ENCODE measurements around the gene GLI3.

GLI3 gene

DNA sequence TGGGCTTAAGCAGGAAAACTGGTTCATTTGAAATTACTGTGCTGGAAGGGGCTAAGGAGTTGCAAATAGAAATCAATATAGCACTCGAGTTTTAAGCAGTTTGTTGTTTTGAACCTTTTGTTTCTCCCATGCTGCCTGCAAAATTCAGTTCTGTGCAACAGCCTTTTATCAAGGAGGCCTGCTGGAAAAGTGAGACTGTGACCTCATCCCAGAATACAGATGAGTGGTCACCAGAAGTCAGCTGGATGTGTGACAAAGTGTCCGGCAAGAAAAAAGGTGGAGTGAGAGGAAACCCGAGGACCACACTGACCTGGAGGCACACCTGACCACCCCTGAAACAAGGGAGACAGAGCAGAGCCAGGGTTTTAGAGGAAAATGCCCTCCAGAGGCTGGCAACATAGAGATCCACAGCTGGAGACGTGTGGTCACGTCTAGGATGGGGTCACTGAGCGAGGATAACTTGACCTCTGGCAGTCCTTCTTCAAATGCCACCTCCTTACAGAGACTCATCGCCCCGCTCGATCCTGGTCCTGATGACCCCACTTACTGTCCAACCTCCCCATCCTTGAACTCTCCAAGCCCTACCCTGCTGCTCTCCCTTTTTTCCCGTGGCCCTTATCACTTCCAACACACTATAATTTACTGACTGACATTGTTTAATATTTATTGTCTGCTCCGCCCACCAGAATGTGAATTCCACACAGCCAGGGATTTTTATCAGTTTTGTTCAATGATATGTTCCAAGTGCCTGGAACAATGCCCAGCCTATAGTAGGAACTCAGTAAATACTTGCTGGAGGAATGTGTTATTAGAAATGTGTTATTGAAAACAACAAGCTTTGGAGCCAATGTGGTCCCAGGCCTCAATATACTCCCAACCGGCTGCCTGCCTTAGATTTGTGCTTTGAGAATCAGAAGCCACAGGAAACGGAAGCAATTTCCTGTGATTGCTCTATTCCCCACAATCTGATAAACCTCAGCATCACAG, 243.8 kb downstream of the GLI3 start:
- H3K4me1 ChIP-seq (ENCODE audit: control insufficient read depth in 2 of 2, insufficient read depth in 2 of 2, low read length in 2 of 2) = peaks cover 0 to 5% of the 10 kb centered on the region in 2 donors
- no peak overlapping the region for H3K4me3 ChIP-seq (ENCODE audit: low read length in 2 of 2)
- H3K9me3 ChIP-seq (ENCODE audit: control insufficient read depth in 2 of 2, low read length in 2 of 2) = no peaks in the 10 kb centered on the region
- H3K9ac ChIP-seq (ENCODE audit: low read depth in 1 of 2, low read length in 2 of 2) = no peak overlapping the region
- no peaks in the 10 kb centered on the region for H3K36me3 ChIP-seq (ENCODE audit: control insufficient read depth in 2 of 2, insufficient read depth in 2 of 2, low read length in 2 of 2)
- no peaks in the 10 kb centered on the region for H3K27me3 ChIP-seq (ENCODE audit: control insufficient read depth in 2 of 2, insufficient read depth in 2 of 2, low read length in 2 of 2)
- H3K27ac ChIP-seq (ENCODE audit: low read depth in 2 of 2, low read length in 2 of 2) = no peak overlapping the region

DNA sequence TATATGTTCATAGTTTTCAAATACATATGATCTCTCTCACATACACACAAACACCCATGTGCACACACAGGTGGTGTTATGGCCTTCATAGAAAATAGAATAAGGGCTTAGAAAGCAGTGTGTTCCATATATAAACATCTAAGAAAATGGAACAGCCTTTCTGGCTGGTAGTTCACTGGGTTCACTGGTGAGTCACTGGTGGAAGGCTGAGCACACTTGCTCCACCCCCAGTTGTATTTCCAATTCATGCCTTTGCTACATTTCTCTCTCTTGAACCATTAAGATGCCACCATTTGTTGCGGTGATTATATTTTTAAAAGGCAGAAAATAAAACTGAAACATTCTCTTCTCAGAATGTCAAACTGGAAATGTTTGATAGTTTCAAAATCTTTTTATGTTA, 252.1 kb downstream of the GLI3 start:
- no peak overlapping the region for H3K27ac ChIP-seq (ENCODE audit: low read depth in 2 of 2, low read length in 2 of 2)
- no peaks in the 10 kb centered on the region for H3K9me3 ChIP-seq (ENCODE audit: control insufficient read depth in 2 of 2, low read length in 2 of 2)
- H3K4me1 ChIP-seq (ENCODE audit: control insufficient read depth in 2 of 2, insufficient read depth in 2 of 2, low read length in 2 of 2) = no peaks in the 10 kb centered on the region
- no peaks in the 10 kb centered on the region for H3K36me3 ChIP-seq (ENCODE audit: control insufficient read depth in 2 of 2, insufficient read depth in 2 of 2, low read length in 2 of 2)
- H3K27me3 ChIP-seq (ENCODE audit: control insufficient read depth in 2 of 2, insufficient read depth in 2 of 2, low read length in 2 of 2) = no peaks in the 10 kb centered on the region
- no peak overlapping the region for H3K4me3 ChIP-seq (ENCODE audit: low read length in 2 of 2)
- H3K9ac ChIP-seq (ENCODE audit: low read depth in 1 of 2, low read length in 2 of 2) = no peak overlapping the region

DNA sequence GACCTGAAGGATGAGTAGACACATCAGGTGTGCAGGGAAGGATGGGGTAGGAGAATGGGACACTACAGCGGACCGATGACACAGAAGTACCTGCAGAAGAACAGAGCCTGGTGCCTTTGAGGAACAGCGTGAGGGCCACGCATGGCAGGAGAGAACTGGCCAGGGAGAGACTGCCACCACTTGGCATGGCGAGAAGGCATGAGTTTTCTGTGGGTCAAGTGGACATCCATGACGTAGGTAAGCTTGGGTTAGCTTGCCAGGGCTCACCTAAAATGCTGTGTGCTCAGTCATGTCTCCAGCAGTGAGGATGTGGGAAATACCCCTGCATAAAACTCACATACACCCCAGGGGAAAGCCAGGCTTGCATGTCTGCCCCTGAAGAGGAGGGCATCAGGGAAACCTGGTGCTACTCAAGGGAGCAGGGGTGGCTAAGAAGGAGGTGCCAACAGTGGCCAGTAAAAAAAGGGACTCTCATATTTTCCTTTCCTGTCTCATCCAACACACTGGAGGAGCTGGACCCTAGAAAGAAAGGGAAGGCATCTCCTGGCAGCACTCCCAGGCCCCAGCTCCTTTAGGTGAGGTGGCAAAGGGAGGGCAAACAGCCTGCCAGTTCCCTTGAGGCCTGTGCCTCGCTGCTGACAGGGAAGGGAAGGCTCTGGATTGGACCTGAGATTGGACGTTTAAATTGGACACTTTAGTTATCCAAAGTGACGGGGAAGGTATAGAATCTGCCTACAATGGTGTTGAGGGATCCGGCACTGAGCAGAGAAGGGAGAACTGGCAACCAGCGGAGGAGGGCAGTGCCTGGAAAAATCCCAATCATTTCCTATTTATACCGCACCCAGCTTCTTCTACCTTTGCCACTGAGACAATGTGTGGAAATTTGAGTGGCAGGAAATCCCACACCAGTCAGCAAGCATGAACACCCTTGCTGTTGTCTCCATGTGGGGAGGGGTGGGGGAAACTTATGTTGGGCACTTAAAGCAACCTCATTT, 255.7 kb downstream of the GLI3 start:
- no peaks in the 10 kb centered on the region for H3K4me1 ChIP-seq (ENCODE audit: control insufficient read depth in 2 of 2, insufficient read depth in 2 of 2, low read length in 2 of 2)
- H3K27me3 ChIP-seq (ENCODE audit: control insufficient read depth in 2 of 2, insufficient read depth in 2 of 2, low read length in 2 of 2) = no peaks in the 10 kb centered on the region
- no peaks in the 10 kb centered on the region for H3K9me3 ChIP-seq (ENCODE audit: control insufficient read depth in 2 of 2, low read length in 2 of 2)
- H3K27ac ChIP-seq (ENCODE audit: low read depth in 2 of 2, low read length in 2 of 2) = no peak overlapping the region
- no peaks in the 10 kb centered on the region for H3K36me3 ChIP-seq (ENCODE audit: control insufficient read depth in 2 of 2, insufficient read depth in 2 of 2, low read length in 2 of 2)
- H3K9ac ChIP-seq (ENCODE audit: low read depth in 1 of 2, low read length in 2 of 2) = no peak overlapping the region
- no peak overlapping the region for H3K4me3 ChIP-seq (ENCODE audit: low read length in 2 of 2)

DNA sequence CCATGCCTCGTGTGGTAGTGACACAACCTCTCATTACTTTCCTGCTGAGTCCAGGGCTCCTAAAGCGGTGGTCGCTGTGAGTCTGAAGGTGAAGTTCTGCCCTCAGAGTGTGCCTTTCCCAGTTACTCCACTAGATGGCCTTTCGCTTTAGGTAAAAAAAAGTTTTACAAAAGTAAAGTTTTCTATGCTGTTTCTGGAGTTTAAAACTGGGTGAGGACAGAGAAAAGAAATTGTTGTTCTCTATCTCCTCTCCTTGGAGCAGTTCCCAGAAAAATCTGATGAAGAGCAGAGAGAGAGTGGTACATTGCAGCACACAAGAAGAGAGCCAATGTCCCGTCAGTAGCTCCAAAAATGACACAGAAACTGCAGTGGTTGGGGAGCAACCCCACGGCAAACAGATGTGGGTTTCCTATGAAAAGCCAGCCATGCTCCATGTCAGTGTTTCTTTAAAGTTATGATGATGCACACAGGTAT, 257.1 kb downstream of the GLI3 start:
- Histone ChIP-seq H3K4me1 (ENCODE audit: control insufficient read depth in 2 of 2, insufficient read depth in 2 of 2, low read length in 2 of 2) (no peaks in the 10 kb centered on the region), H3K27ac (ENCODE audit: low read depth in 2 of 2, low read length in 2 of 2) (no peak overlapping the region), H3K27me3 (ENCODE audit: control insufficient read depth in 2 of 2, insufficient read depth in 2 of 2, low read length in 2 of 2) (no peaks in the 10 kb centered on the region), H3K36me3 (ENCODE audit: control insufficient read depth in 2 of 2, insufficient read depth in 2 of 2, low read length in 2 of 2) (no peaks in the 10 kb centered on the region), H3K9me3 (ENCODE audit: control insufficient read depth in 2 of 2, low read length in 2 of 2) (no peaks in the 10 kb centered on the region), H3K4me3 (ENCODE audit: low read length in 2 of 2) (no peak overlapping the region), H3K9ac (ENCODE audit: low read depth in 1 of 2, low read length in 2 of 2) (no peak overlapping the region)

DNA sequence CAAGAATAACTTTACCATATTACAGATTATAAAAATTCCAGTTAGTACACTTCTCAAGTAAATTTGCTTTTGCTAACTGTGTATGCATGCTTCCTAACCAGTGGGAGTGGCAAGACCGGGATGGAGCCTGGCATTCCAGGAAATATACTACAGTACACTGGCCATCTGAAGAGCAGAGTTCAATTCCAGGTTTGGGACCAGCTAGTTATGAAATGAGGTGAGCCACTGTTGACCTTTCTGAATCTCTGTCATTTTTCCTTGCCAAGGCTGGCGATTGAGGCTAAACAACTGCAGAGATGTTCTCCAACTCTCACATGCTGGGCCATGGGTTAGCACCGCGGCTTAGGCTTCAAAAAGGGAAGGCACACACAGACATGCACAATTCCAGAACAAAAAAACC, 258.2 kb downstream of the GLI3 start:
- Histone ChIP-seq H3K9ac (ENCODE audit: low read depth in 1 of 2, low read length in 2 of 2) (no peak overlapping the region), H3K4me1 (ENCODE audit: control insufficient read depth in 2 of 2, insufficient read depth in 2 of 2, low read length in 2 of 2) (no peaks in the 10 kb centered on the region), H3K27me3 (ENCODE audit: control insufficient read depth in 2 of 2, insufficient read depth in 2 of 2, low read length in 2 of 2) (no peaks in the 10 kb centered on the region), H3K27ac (ENCODE audit: low read depth in 2 of 2, low read length in 2 of 2) (no peak overlapping the region), H3K36me3 (ENCODE audit: control insufficient read depth in 2 of 2, insufficient read depth in 2 of 2, low read length in 2 of 2) (no peaks in the 10 kb centered on the region), H3K9me3 (ENCODE audit: control insufficient read depth in 2 of 2, low read length in 2 of 2) (no peaks in the 10 kb centered on the region), H3K4me3 (ENCODE audit: low read length in 2 of 2) (no peak overlapping the region)

DNA sequence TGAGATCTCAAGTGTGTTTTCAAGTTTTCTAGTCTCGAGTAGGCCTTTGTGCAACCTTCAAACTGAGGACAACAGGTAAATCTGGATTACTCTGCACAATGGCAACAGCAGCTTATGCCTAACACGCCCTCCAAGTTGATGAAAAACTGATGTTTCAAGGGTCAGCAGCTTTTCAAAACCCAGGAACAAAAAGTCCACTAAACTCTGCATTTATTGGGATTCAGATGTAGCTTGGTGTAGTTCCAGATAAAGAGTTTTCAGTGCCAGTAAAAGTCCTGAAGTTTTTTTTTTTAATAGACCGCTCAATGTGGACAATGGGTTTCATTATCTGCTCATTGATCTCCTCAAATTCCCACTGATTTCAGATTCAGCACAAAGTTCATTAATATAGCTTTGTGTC, 259.3 kb downstream of the GLI3 start:
- Histone ChIP-seq H3K27ac (ENCODE audit: low read depth in 2 of 2, low read length in 2 of 2) (no peak overlapping the region), H3K9ac (ENCODE audit: low read depth in 1 of 2, low read length in 2 of 2) (no peak overlapping the region)

DNA sequence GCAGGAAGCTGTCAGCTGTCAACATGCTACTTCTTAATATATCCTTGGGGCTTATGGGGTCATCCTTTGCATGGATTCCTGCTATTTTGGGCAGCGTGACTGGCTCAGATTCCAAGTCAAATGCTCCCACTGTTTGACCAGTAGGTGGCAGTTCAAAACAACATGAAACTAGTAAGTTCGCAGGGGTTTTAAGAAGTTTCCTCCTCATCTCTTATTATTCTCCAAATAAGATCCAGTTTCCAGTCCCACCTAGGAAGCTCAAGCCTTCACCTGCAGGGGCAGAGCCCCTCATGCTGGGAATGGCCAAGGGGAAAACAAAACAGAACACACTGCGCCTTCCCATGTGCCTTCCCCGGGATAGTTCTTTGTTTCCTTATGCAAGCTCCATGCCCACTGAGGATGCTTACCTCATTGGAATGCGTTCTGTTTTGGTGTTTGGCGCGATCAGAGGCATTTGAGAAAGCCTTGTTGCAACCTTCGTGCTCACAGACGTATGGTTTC, 259.8 kb downstream of the GLI3 start:
- Histone ChIP-seq H3K27me3 (ENCODE audit: control insufficient read depth in 2 of 2, insufficient read depth in 2 of 2, low read length in 2 of 2) (no peaks in the 10 kb centered on the region), H3K4me1 (ENCODE audit: control insufficient read depth in 2 of 2, insufficient read depth in 2 of 2, low read length in 2 of 2) (no peaks in the 10 kb centered on the region), H3K9me3 (ENCODE audit: control insufficient read depth in 2 of 2, low read length in 2 of 2) (no peaks in the 10 kb centered on the region), H3K36me3 (ENCODE audit: control insufficient read depth in 2 of 2, insufficient read depth in 2 of 2, low read length in 2 of 2) (no peaks in the 10 kb centered on the region), H3K4me3 (ENCODE audit: low read length in 2 of 2) (no peak overlapping the region), H3K27ac (ENCODE audit: low read depth in 2 of 2, low read length in 2 of 2) (no peak overlapping the region), H3K9ac (ENCODE audit: low read depth in 1 of 2, low read length in 2 of 2) (no peak overlapping the region)

More for the DNA sequence above, 259.3 kb downstream of the GLI3 start:
- no peaks in the 10 kb centered on the region for H3K27me3 ChIP-seq (ENCODE audit: control insufficient read depth in 2 of 2, insufficient read depth in 2 of 2, low read length in 2 of 2)
- no peaks in the 10 kb centered on the region for H3K4me1 ChIP-seq (ENCODE audit: control insufficient read depth in 2 of 2, insufficient read depth in 2 of 2, low read length in 2 of 2)
- no peak overlapping the region for H3K4me3 ChIP-seq (ENCODE audit: low read length in 2 of 2)
- H3K9me3 ChIP-seq (ENCODE audit: control insufficient read depth in 2 of 2, low read length in 2 of 2) = no peaks in the 10 kb centered on the region
- no peaks in the 10 kb centered on the region for H3K36me3 ChIP-seq (ENCODE audit: control insufficient read depth in 2 of 2, insufficient read depth in 2 of 2, low read length in 2 of 2)

DNA sequence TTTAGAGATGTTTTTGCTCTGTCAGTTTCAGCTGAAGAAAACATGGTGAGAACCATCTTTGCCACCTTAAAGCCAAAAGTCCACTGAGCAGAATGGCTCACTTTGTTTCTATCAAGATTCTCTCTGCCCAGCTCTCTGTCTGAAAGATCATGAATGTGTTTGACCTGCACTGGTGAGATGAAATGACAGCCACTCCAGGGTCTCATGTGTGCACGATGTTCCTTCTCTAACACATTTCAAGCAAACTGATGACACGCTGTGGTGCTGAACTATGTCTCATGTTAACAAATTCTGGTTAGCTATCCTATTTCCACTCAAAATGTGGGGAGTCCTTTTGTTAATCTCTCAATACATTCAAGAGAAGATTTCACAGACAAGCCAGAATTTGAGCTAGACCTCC, 260.6 kb downstream of the GLI3 start:
- H3K27me3 ChIP-seq (ENCODE audit: control insufficient read depth in 2 of 2, insufficient read depth in 2 of 2, low read length in 2 of 2) = no peaks in the 10 kb centered on the region
- H3K36me3 ChIP-seq (ENCODE audit: control insufficient read depth in 2 of 2, insufficient read depth in 2 of 2, low read length in 2 of 2) = no peaks in the 10 kb centered on the region
- no peak overlapping the region for H3K27ac ChIP-seq (ENCODE audit: low read depth in 2 of 2, low read length in 2 of 2)
- no peaks in the 10 kb centered on the region for H3K4me1 ChIP-seq (ENCODE audit: control insufficient read depth in 2 of 2, insufficient read depth in 2 of 2, low read length in 2 of 2)
- no peaks in the 10 kb centered on the region for H3K9me3 ChIP-seq (ENCODE audit: control insufficient read depth in 2 of 2, low read length in 2 of 2)
- H3K4me3 ChIP-seq (ENCODE audit: low read length in 2 of 2) = no peak overlapping the region
- H3K9ac ChIP-seq (ENCODE audit: low read depth in 1 of 2, low read length in 2 of 2) = no peak overlapping the region

DNA sequence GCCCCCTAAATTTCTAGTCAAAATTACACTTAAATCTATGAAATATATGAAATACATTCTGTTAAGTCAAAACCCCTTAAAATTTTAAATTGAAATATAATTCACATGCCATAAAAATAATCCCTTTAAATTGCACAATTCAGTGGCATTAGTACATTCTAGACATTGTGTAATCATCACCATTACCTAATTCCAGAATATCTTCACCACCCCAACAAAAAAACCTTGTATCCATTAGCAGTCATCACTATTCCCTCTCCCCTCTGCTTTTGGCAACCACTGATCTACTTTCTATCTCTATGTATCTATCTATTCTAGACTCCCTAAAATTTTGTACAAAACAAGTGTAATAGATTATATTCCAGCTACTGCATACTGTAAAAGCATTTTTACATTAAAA, 261.2 kb downstream of the GLI3 start:
- no peaks in the 10 kb centered on the region for H3K36me3 ChIP-seq (ENCODE audit: control insufficient read depth in 2 of 2, insufficient read depth in 2 of 2, low read length in 2 of 2)
- no peak overlapping the region for H3K27ac ChIP-seq (ENCODE audit: low read depth in 2 of 2, low read length in 2 of 2)
- H3K9ac ChIP-seq (ENCODE audit: low read depth in 1 of 2, low read length in 2 of 2) = no peak overlapping the region
- H3K27me3 ChIP-seq (ENCODE audit: control insufficient read depth in 2 of 2, insufficient read depth in 2 of 2, low read length in 2 of 2) = no peaks in the 10 kb centered on the region
- no peaks in the 10 kb centered on the region for H3K4me1 ChIP-seq (ENCODE audit: control insufficient read depth in 2 of 2, insufficient read depth in 2 of 2, low read length in 2 of 2)
- no peak overlapping the region for H3K4me3 ChIP-seq (ENCODE audit: low read length in 2 of 2)
- no peaks in the 10 kb centered on the region for H3K9me3 ChIP-seq (ENCODE audit: control insufficient read depth in 2 of 2, low read length in 2 of 2)
